SHP77 treated with DMSO at 0.1 percent for 48 hours (cell line): ENCODE measurements around the gene HCFC1R1.
"Not testable (repeated sequence)": the region's sequence is repeated elsewhere in the genome, so short reads cannot be mapped to it uniquely, and the experiment has no call there.

ENCODE experiments used
- DNase-seq: peaks from one replicate; lab custom pipeline; 2025; lab: John Stamatoyannopoulos, UW

HCFC1R1 gene, protein sequence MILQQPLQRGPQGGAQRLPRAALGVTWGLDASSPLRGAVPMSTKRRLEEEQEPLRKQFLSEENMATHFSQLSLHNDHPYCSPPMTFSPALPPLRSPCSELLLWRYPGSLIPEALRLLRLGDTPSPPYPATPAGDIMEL

DNA sequence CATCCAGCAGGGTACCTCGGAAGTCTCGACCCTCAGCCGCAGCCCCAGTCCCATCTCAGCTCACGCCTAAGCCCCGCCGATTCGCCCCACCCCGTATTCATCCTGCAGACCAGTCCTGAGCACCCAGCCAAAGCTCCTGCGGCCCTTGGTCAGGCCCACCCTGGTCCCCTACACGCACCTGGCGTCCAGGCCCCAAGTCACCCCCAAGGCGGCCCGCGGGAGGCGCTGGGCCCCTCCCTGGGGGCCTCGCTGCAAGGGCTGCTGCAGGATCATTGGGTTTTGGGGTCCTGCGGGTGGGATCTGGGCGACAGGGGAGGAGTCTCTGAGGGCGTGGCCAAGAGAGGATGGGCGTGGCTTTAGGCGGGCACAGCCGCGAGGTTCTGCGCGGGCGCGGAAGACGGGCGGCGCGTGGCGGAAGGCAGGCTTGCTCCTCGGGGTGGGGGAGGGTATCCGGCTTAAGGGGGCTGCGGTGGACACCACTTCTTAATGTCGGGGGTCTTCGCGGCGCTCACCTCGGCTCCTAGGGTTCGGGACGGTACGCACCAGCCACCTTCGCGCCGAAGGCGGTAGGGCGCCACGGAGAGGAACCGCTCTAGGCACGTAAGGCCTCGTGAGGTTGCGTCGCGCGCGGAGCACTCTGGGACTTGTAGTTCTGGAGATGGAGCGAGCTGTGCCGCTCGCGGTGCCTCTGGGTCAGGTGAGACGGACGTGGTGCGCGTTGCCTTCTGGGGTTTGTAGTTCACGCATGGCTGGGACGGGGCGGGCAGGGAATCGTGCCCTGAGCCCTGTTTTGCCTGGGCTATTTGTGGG, at the start of gene HCFC1R1, which contains the start of gene THOC6:
HCFC1R1 (minus strand) TSS at position 274 of the 810 bp plus-strand sequence; CDS start at position 273, 1 bp downstream.
THOC6 (plus strand) TSS at position 367 of the 810 bp plus-strand sequence; CDS start at position 659, 292 bp downstream.
- peak; percentile 83 for DNase-seq

DNA sequence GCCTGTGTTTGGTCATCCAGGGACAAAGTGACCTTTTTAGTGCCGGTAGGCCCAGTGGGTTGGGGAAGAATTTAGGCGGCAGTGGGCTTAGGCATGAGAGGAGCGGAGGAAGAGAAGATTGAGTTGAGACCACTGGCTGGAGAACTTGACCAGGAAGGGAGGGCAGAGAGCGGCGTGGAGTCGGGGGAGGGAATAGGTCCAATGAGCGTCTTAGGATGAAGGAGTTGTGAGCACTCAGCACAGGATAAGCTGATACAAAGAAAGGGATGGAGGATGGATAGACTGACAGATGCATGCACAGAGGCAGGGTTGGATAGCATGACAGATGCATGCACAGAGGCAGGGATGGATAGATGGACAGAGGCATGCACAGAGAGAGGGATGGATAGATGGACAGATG, 49.7 kb upstream of the HCFC1R1 start:
- DNase-seq: no peak

DNA sequence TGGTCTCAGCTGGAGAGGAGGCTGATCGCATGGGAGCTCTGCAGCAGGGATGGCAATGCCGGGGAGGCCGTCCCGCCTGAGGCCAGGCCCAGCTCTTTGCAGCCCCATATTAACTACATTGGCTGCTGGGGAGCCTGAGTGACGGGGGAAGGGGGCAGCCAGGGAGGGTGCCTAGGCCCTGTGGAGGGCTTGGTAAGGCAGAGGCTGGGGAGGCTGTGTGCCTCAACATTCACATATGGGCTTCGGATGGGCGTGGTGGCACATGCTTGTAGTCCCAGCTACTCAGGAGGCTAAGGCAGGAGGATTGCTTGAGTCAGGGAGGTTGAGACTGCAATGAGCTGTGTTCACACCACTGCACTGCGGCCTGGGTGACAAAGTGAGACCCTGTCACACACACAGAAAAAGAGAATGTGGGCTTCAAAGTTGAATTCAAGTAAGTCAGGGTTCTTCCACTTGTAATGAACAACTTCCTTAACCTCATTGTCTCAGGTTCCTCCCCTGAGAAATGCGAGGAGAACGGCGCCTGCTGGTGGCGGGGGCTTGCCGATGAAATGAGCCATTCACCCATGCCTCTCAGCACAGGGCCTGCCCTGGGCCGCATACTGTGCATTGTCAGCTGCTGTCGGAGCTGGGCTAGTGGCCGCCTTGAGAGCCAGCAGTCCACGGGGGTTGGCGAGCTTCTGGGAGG, 49.0 kb upstream of the HCFC1R1 start:
- not testable (repeated sequence) for DNase-seq

- DNase-seq: not testable (repeated sequence)
These were observed 48.4 kb upstream of the HCFC1R1 start for GRCh38 chr16:3072148-3072547.

GRCh38 chr16:3071655-3072054, 47.9 kb upstream of the HCFC1R1 start:
- DNase-seq: no peak

GRCh38 chr16:3070608-3071111, 46.9 kb upstream of the HCFC1R1 start:
- DNase-seq: no peak

DNA sequence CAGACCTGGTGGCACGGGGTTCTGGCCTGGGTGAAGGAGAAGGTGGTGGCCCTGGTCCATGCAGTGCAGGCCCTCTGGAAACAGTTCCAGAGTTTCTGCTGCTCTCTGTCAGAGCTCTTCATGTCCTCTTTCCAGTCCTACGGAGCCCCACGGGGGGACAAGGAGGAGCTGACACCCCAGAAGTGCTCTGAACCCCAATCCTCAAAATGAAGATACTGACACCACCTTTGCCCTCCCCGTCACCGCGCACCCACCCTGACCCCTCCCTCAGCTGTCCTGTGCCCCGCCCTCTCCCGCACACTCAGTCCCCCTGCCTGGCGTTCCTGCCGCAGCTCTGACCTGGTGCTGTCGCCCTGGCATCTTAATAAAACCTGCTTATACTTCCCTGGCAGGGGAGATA, 45.4 kb upstream of the HCFC1R1 start:
- DNase-seq: not testable (repeated sequence)

DNA sequence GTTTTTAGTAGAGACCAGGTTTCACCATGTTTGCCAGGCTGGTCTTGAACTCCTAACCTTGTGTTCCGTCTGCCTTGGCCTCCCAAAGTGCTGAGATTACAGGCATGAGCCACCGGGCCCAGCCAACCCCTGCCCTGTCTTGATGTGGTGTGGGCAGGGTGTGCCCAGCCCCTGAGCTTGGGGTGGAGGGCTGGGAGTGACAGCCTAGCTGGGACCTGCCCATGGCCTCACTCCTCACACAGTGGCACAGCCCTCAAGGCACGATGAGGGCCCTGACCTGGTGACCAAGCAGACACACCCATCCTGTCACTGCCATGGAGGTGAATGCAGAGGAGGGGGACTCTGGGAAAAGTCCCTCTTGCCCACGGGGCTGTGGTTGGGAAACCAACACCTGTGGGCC, 44.7 kb upstream of the HCFC1R1 start:
- no peak for DNase-seq

GRCh38 chr16:3066440-3066748, 42.7 kb upstream of the HCFC1R1 start:
- DNase-seq: no peak

DNA sequence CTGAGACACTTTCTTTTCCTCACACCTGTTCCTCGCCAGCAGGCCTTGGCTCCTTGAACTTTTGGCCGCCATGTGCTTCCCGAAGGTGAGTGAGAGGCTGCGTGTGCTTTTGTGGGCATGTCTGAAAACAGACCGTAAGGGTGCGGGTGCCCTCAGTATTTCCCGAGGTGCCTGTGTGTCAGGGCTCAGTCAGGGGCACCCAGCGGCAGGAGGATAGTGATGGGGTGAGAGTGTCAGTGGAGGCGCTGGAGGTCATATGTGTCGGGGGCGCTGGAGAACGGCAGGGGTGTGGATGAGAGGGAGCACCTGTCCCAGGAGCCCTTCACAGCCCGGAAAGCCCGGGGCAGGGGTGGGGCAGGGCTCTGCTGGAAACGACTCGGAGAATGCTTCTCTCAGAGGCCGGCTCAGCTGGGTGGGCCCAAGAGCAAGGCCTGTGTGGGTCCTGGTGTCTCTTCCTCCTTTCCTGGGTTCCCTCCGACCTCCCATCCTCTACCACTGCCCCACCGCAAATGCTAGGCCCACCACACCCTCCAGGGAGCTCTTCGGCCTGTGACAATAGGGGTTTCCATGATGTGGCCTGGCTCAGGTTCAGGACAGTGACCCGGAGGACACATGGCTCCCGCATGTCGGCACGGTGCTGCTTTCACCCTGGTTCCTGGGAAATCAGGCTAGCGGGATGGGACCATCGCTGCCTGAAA, 42.1 kb upstream of the HCFC1R1 start:
- DNase-seq: no peak

DNA sequence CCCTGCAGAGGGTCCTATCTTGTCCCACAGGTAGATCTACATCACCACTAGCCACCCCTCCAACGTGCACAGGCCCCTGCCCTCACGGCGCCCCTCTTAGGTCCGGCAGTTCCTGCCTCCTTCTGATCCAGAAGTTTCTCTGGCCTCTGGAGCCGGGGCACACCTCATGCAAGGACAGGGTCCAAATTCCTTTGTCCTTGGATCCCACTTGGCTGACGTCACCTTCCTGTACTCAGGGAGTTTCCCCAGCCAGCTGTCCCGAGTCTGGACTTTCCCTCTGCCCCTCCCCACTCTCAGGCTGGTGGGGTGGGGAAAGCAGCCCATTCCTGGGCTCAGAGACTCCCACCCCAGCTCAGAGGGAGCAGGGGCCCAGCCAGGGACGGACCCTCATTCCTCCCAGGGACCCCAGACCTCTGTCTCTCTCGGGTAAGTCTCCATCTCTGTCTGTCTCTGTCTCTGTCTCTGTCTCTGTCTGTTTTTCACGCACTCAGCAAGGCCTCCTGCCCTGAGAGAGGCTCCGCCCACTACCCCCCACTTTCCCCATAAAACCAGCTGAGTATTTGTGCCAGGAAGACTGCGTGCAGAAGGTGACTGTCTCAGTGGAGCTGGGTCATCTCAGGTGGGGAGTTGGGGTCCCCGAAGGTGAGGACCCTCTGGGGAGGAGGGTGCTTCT, 41.5 kb upstream of the HCFC1R1 start, which contains the start of gene IL32:
IL32 (plus strand) TSS at position 572 of the 673 bp plus-strand sequence. CDS start 172 bp downstream, outside the sequence.
- DNase-seq: no peak

DNA sequence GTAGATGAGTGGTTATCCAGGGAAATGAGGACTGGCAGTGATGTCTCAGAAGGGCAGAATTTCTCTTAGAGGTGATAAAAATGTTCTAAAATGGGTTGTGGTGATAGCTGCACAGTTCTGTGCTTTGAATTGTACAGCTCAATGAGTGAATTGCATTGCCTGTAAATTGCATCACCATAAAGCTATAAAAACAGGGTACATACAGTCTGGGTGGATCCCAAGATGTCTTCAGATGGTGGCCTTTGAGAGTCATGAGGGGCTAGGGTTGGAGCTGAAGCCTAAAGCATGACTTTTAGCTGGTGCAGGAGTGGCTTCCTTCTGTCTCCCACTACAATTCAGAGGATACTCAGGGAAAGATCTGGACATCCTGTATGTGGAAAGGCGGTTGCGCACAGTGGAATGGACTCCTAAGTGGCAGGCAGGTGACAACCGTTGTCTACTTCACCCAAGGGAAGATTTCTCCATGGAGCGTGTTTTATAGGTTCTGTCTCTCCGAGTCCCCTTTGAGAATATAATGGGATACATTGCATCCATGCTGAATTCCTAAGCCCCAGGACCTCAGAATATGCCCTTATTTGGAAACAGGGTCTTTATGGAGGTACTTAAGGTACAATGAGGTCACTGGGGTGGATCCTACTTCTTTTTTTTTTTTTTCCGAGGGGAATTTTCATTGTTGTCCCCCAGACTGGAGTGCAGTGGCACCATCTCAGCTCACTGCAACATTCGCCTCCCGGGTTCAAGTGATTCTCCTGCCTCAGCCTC, 40.1 kb upstream of the HCFC1R1 start:
- DNase-seq: no peak

DNA sequence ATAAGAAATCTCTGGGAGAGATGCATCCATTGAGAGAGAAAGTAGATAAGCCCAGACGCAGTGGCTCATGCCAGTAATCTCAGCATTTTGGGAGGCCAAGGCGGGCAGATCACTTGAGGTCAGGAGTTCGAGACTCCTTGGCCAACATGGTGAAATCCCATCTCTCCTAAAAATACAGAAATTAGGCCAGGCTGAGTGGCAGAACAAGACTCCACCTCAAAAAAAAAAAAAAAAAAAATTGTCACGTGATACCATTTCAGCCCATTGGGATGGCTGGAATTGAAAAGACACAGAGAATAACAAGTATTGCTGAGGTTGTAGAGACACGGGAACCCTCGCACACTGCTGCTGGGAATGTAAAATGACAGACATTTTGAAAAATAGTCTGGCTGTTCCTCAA, 38.8 kb upstream of the HCFC1R1 start:
- DNase-seq: no peak

GRCh38 chr16:3060339-3061127, 36.8 kb upstream of the HCFC1R1 start:
- DNase-seq: no peak

- DNase-seq: no peak
These were observed 36.0 kb upstream of the HCFC1R1 start for GRCh38 chr16:3059723-3060242.

DNA sequence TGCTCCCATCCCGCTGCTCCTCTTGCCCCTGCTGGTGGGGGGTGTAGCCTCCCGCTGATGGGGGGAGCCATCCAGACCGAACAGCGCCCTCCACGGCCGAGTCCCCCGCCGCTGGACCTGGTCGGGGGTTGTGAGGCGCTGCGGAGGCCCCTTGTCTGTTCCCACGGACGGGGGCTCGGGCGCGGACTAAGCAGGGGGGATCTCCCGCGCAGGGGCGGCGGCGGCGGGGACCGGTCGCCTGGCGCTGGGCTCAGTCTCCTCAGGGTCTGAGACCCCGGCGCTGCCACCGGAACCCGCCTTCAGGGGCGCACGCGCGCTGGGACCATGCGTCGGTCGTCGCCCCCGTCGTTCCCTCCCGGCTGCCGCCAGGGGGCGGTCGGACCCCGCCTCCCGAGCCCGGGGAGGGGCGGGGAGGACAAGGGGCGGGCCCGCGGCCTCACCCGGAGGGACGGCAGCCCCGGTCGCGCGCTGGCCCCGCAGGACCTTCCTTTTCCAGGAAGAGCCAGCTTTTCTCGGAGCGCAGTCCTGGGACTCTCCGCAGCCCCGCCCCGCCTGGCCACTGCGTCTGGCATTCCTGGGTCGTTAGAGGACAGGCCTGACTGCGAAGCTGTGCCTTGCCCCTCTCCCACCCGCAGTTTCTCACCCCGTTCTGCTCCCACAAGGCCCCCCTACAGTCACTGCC, 35.4 kb upstream of the HCFC1R1 start:
- no peak for DNase-seq

- no peak for DNase-seq
These were observed 34.6 kb upstream of the HCFC1R1 start for GRCh38 chr16:3058139-3059030.
